HEK293T (cell line): ENCODE data around the gene HMGXB3.

ENCODE experiments used
- BHLHE40 ChIP-seq: fragments of 450-650 bp; IDR thresholded peaks from 2 replicates; pipeline ENCODE4 v1.6.1; 2016; ENCODE audit warnings: mild to moderate bottlenecking, moderate library complexity, borderline replicate concordance
- L3MBTL2 ChIP-seq: fragments of 450-650 bp; conservative IDR thresholded peaks from 2 replicates; pipeline ENCODE4 v1.6.1; 2016; ENCODE audit warnings: mild to moderate bottlenecking

DNA sequence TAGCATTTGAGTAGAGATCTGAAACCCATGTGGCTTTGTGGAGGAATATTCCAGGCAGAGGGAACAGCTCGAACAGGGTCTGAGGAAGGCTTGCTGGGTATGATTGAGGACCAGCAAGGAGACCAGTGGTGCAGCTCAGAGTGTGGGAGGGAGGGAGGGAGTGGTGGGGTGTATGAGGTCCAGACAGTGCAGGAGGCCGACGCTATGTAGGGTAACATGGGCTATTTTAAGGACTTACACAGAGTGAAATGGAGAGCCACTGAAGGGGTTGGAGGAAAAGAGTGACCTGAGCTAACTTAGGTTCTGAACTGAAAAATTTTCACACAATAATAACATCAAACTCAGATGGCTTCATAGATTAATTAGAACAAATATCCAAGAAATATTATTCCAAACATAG, 41.9 kb downstream of the HMGXB3 start:
- TF ChIP-seq BHLHE40 = no peak
- no peak for TF ChIP-seq L3MBTL2
